HCT116 (cell line): ENCODE measurements around the gene MAL. TPM values are rescaled to one million over a fixed set of nuclear protein-coding genes. Genes with fewer than 3 reads are reported as not detected.

Experiments
- ATAC-seq: fragments of 200-7000 bp; cut with Tn5 transposase; 2 replicates; pipeline ENCODE4 v1.9.1; 2020; ENCODE audit warnings: mild to moderate bottlenecking, moderate library complexity
- BruUV-seq: library from RNA; stranded (reverse); fragments of 400-500 nt; replicated peaks from 2 replicates; lab custom pipeline; 2021; lab: Mats Ljungman, UMichigan
- CTCF ChIA-PET: fragments of 300-600 bp; sonication (Branson Sonifier 250); formaldehyde crosslinking; loops from one replicate; lab custom pipeline; 2021; ENCODE audit warnings: antibody characterized with exemption; lab: Charles Lee
- POLR2A ChIA-PET: fragments of 300-600, 350-600 bp; sonication (Branson Sonifier 250); formaldehyde crosslinking; loops from one replicate; lab custom pipeline; 2021; ENCODE audit warnings: antibody characterized with exemption; lab: Charles Lee
- RAD21 ChIA-PET, 2 experiments: fragments of 300-600 bp; sonication (Branson Sonifier 250); formaldehyde crosslinking; loops; one replicate each; lab custom pipeline; 2023; ENCODE audit warnings: low total read pairs in 2 of 2; ENCODE audit not compliant: uncharacterized antibody in 2 of 2, unreplicated experiment in 2 of 2, low non-redundant PET in 1 of 2; lab: Charles Lee
- DNase-seq: peaks from one replicate; pipeline ENCODE4 v3.0.0-alpha.2; 2010; ENCODE audit warnings: low read depth, low spot score
- H2AFZ ChIP-seq: fragments of 200-600 bp; shearing (Covaris generic), sonication (generic); 2 replicates; pipeline ENCODE4 v1.6.1; 2017; ENCODE audit warnings: low read depth, mixed run types, mixed read lengths, antibody characterized with exemption, low read length; ENCODE audit not compliant: poor library complexity, severe bottlenecking
- H3K27ac ChIP-seq: 2 replicates; pipeline ENCODE4 v1.5.1; 2012; ENCODE audit warnings: low read depth, low read length
- H3K27me3 ChIP-seq: fragments of 200-600 bp; sonication (generic); 2 replicates; pipeline ENCODE4 v1.6.1; 2016; ENCODE audit warnings: mixed run types, low read length, mixed read lengths; ENCODE audit not compliant: insufficient read depth
- H3K36me3 ChIP-seq, 2 experiments: fragments of 200-500 bp in 1 of 2; fragments of 200-600 bp in 1 of 2; sonication (Bioruptor generic) in 1 of 2; sonication (generic) in 1 of 2; 2 replicates each; pipeline versions ENCODE4 v1.5.1 to v1.6.1; 2014 to 2016; ENCODE audit warnings: low read length in 2 of 2, inconsistent platforms in 1 of 2, mixed read lengths in 1 of 2, mixed run types in 1 of 2; ENCODE audit not compliant: insufficient read depth in 2 of 2, control insufficient read depth in 1 of 2
- H3K4me1 ChIP-seq, 2 experiments: fragments of 200-600 bp in 1 of 2; sonication (generic) in 1 of 2; 2 replicates each; pipeline versions ENCODE4 v1.5.1 to v1.6.1; 2012 to 2017; ENCODE audit warnings: low read length in 2 of 2, inconsistent platforms in 1 of 2, mild to moderate bottlenecking in 1 of 2, mixed read lengths in 1 of 2, mixed run types in 1 of 2, moderate library complexity in 1 of 2; ENCODE audit not compliant: insufficient read depth in 2 of 2, control insufficient read depth in 1 of 2
- H3K4me2 ChIP-seq: fragments of 200-600 bp; sonication (generic); 2 replicates; pipeline ENCODE4 v1.6.1; 2017; ENCODE audit warnings: mixed run types, low read length, mixed read lengths
- H3K4me3 ChIP-seq, 2 experiments: fragments of 200-600 bp in 1 of 2; sonication (generic) in 1 of 2; replicated peaks in 1 of 2; 2 replicates each; pipeline ENCODE4 v1.5.1; 2011 to 2016; ENCODE audit warnings: low read length in 2 of 2, control low read depth in 1 of 2, low read depth in 1 of 2, mild to moderate bottlenecking in 1 of 2, mixed read lengths in 1 of 2, mixed run types in 1 of 2
- H3K79me2 ChIP-seq: fragments of 200-600 bp; sonication (generic); 2 replicates; pipeline ENCODE4 v1.6.1; 2017; ENCODE audit warnings: mild to moderate bottlenecking, mixed run types, low read length, moderate library complexity, mixed read lengths; ENCODE audit not compliant: insufficient read depth
- H3K9ac ChIP-seq: fragments of 200-600 bp; sonication (generic); 2 replicates; pipeline ENCODE4 v1.6.1; 2016; ENCODE audit warnings: low read length, mixed read lengths
- H3K9me2 ChIP-seq: fragments of 200-600 bp; sonication (generic), shearing (Covaris generic); 2 replicates; pipeline ENCODE4 v1.6.1; 2017; ENCODE audit warnings: mixed run types, mild to moderate bottlenecking, moderate library complexity; ENCODE audit not compliant: insufficient read depth
- H3K9me3 ChIP-seq, 2 experiments: fragments of 200-500 bp in 1 of 2; fragments of 200-600 bp in 1 of 2; sonication (Bioruptor generic) in 1 of 2; sonication (generic) in 1 of 2; 2 replicates each; pipeline ENCODE4 v1.6.1; 2014 to 2017; ENCODE audit warnings: low read length in 2 of 2, mixed read lengths in 2 of 2, inconsistent platforms in 1 of 2, low read depth in 1 of 2, mild to moderate bottlenecking in 1 of 2, mixed run types in 1 of 2, moderate library complexity in 1 of 2; ENCODE audit not compliant: control insufficient read depth in 1 of 2, insufficient read depth in 1 of 2
- H4K20me1 ChIP-seq: fragments of 200-600 bp; sonication (generic), shearing (Covaris generic); 2 replicates; pipeline ENCODE4 v1.6.1; 2017; ENCODE audit warnings: mixed run types, mild to moderate bottlenecking, moderate library complexity; ENCODE audit not compliant: insufficient read depth
- CBX3 ChIP-seq: IDR thresholded peaks from 2 replicates; pipeline ENCODE4 v1.6.1; 2012; ENCODE audit warnings: low read depth
- CEBPB ChIP-seq: IDR thresholded peaks from 2 replicates; pipeline ENCODE4 v1.6.1; 2012; ENCODE audit warnings: low read depth
- CTCF ChIP-seq, 3 experiments: fragments of 200-600 bp in 1 of 3; sonication (generic) in 1 of 3; IDR thresholded peaks in 2 of 3; conservative IDR thresholded peaks in 1 of 3; 2 replicates each; pipeline ENCODE4 v1.5.1; 2012 to 2017; ENCODE audit warnings: low read depth in 2 of 3, low read length in 2 of 3, antibody characterized with exemption in 1 of 3, borderline replicate concordance in 1 of 3, control low read depth in 1 of 3, mild to moderate bottlenecking in 1 of 3, mixed read lengths in 1 of 3, mixed run types in 1 of 3, moderate library complexity in 1 of 3; ENCODE audit not compliant: insufficient read depth in 1 of 3
- ELF1 ChIP-seq: IDR thresholded peaks from 2 replicates; pipeline ENCODE4 v1.6.1; 2012; ENCODE audit warnings: low read depth, borderline replicate concordance
- EZH2 ChIP-seq: fragments of 200-600 bp; sonication (generic); IDR thresholded peaks from 2 replicates; pipeline ENCODE4 v1.6.1; 2017; ENCODE audit warnings: antibody characterized with exemption, mixed run types
- EZH2phosphoT487 ChIP-seq: fragments of 200-600 bp; IDR thresholded peaks from 2 replicates; pipeline ENCODE4 v1.6.1; 2018; ENCODE audit warnings: antibody characterized with exemption, borderline replicate concordance
- FOSL1 ChIP-seq: IDR thresholded peaks from 2 replicates; pipeline ENCODE4 v1.6.1; 2012; ENCODE audit warnings: low read depth
- JUND ChIP-seq: IDR thresholded peaks from 2 replicates; pipeline ENCODE4 v1.6.1; 2012
- POLR2A ChIP-seq: IDR thresholded peaks from 2 replicates; pipeline ENCODE4 v1.7.0; 2011; ENCODE audit warnings: borderline replicate concordance; ENCODE audit not compliant: insufficient read depth, insufficient read length; ENCODE audit errors: extremely low read depth
- POLR2AphosphoS5 ChIP-seq: IDR thresholded peaks from 2 replicates; pipeline ENCODE4 v1.6.1; 2011; ENCODE audit warnings: mild to moderate bottlenecking, low read depth, low read length, moderate library complexity
- RAD21 ChIP-seq: IDR thresholded peaks from 2 replicates; pipeline ENCODE4 v1.6.1; 2012; ENCODE audit warnings: low read depth, mild to moderate bottlenecking
- SIN3A ChIP-seq: IDR thresholded peaks from 2 replicates; pipeline ENCODE4 v1.6.1; 2012; ENCODE audit warnings: low read depth
- SP1 ChIP-seq: IDR thresholded peaks from 2 replicates; pipeline ENCODE4 v1.6.1; 2012; ENCODE audit warnings: low read depth
- SRF ChIP-seq: IDR thresholded peaks from 2 replicates; pipeline ENCODE4 v1.6.1; 2012; ENCODE audit warnings: low read depth
- TCF7L2 ChIP-seq: IDR thresholded peaks from 2 replicates; pipeline ENCODE4 v1.7.0; 2011; ENCODE audit warnings: borderline replicate concordance, inconsistent platforms; ENCODE audit not compliant: insufficient read depth, insufficient read length; ENCODE audit errors: extremely low read depth
- YY1 ChIP-seq: IDR thresholded peaks from 2 replicates; pipeline ENCODE4 v1.6.1; 2011; ENCODE audit warnings: low read length, low read depth, moderate library complexity, mild to moderate bottlenecking; ENCODE audit not compliant: insufficient replicate concordance; ENCODE audit errors: extremely low read depth
- ZBTB33 ChIP-seq: IDR thresholded peaks from 2 replicates; pipeline ENCODE4 v1.6.1; 2011; ENCODE audit warnings: mild to moderate bottlenecking, low read length, moderate library complexity; ENCODE audit not compliant: insufficient replicate concordance; ENCODE audit errors: extremely low read depth
- ZFX ChIP-seq: fragments of 450-650 bp; IDR thresholded peaks from 2 replicates; pipeline ENCODE4 v1.6.1; 2017
- intact Hi-C: fragments of 100-400 bp; cut with micrococcal nuclease; formaldehyde crosslinking; loops from 2 replicates; pipeline ENCODE4 v1.10.0; 2022
- total RNA-seq: library from RNA; stranded (reverse); gene quantifications from one replicate; pipeline ENCODE4 v1.2.1, GENCODE V29; 2021; ENCODE audit not compliant: unreplicated experiment
- TF ChIP-seq, protein P1 (sequence below): IDR thresholded peaks from 2 replicates; pipeline ENCODE4 v1.6.1; 2012; ENCODE audit warnings: low read depth

Gene MAL
- total RNA-seq, 1 experiment from 2014 or later: not detected

DNA sequence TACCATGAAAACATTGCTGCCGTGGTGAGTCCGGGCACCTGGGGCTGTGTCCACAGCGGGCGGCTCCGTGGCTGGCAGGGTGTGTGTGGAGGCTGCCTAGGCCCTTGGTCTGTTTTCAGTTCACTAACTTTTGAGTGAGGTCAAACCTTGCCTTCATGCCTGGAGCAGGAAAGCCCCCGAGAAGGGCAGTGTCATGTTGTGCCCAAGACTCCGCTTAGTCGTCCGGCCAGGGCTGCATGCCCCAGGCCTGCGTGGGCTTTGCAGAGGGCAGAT is 24.1 kb downstream of the MAL start:
- Histone ChIP-seq H3K9me2 (no peaks in the 10 kb centered on the region), H3K27ac (no peak overlapping the region), H3K79me2 (no peaks in the 10 kb centered on the region), H3K4me2 (no peak overlapping the region), H3K9ac (no peak overlapping the region)
- ChIA-PET CTCF (interaction anchor here (1.0 kb wide), 1 partner anchor 27 kb away, joined by 3 read pairs; no protein-coding TSS in a partner anchor), POLR2A (no interaction called here), RAD21 (no interaction called here)
- no TSS peak for BruUV-seq
- ATAC-seq: no peak
- TF ChIP-seq RAD21 (no peak), SIN3A (no peak), TCF7L2 (no peak), EZH2phosphoT487 (no peak), CBX3 (no peak), ZBTB33 (no peak), ZFX (no peak), EZH2 (no peak), ELF1 (no peak), CEBPB (no peak), FOSL1 (no peak), SP1 (no peak), JUND (no peak), POLR2A (no peak), CTCF (IDR thresholded peaks at IDR 0.05 in 2 of 3, conservative IDR thresholded peaks at IDR 0.05 in 1 of 3; ENCODE audit: borderline replicate concordance in 1 of 3, insufficient read depth in 1 of 3, low read depth in 2 of 3, low read length in 2 of 3) (no peak), POLR2AphosphoS5 (no peak), YY1 (no peak), SRF (no peak)
- TF ChIP-seq, protein P1, sequence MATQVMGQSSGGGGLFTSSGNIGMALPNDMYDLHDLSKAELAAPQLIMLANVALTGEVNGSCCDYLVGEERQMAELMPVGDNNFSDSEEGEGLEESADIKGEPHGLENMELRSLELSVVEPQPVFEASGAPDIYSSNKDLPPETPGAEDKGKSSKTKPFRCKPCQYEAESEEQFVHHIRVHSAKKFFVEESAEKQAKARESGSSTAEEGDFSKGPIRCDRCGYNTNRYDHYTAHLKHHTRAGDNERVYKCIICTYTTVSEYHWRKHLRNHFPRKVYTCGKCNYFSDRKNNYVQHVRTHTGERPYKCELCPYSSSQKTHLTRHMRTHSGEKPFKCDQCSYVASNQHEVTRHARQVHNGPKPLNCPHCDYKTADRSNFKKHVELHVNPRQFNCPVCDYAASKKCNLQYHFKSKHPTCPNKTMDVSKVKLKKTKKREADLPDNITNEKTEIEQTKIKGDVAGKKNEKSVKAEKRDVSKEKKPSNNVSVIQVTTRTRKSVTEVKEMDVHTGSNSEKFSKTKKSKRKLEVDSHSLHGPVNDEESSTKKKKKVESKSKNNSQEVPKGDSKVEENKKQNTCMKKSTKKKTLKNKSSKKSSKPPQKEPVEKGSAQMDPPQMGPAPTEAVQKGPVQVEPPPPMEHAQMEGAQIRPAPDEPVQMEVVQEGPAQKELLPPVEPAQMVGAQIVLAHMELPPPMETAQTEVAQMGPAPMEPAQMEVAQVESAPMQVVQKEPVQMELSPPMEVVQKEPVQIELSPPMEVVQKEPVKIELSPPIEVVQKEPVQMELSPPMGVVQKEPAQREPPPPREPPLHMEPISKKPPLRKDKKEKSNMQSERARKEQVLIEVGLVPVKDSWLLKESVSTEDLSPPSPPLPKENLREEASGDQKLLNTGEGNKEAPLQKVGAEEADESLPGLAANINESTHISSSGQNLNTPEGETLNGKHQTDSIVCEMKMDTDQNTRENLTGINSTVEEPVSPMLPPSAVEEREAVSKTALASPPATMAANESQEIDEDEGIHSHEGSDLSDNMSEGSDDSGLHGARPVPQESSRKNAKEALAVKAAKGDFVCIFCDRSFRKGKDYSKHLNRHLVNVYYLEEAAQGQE: no peak
- TF ChIP-seq, all 23 proteins: peak for 0
- Histone ChIP-seq H3K27me3 (peaks cover 8% of the 10 kb centered on the region; the same call in 1 of the 2 replicates), H3K36me3 (no peaks in the 10 kb centered on the region), H2AFZ (no peak overlapping the region), H4K20me1 (no peaks in the 10 kb centered on the region), H3K4me3 (no peak overlapping the region), H3K9me3 (no peaks in the 10 kb centered on the region), H3K4me1 (peaks cover 0 to 3% of the 10 kb centered on the region in 2 experiments; a peak in 1 of 4 replicates)
- DNase-seq: no peak
- intact Hi-C loops: no loop called here
